IPS-20b (cell line): ENCODE data around the gene GNAS-AS1.

Experiments
- H3K27ac ChIP-seq: one replicate; pipeline ENCODE4 v1.5.1; 2013; ENCODE audit warnings: low read length
- H3K27me3 ChIP-seq: 2 replicates; pipeline ENCODE4 v1.6.1; 2013; ENCODE audit warnings: mild to moderate bottlenecking, low read length, inconsistent platforms; ENCODE audit not compliant: insufficient read depth
- H3K36me3 ChIP-seq: 2 replicates; pipeline ENCODE4 v1.6.1; 2013; ENCODE audit warnings: low read depth, mild to moderate bottlenecking, inconsistent platforms, low read length, moderate library complexity; ENCODE audit not compliant: insufficient read depth
- H3K4me1 ChIP-seq: 2 replicates; pipeline ENCODE4 v1.6.1; 2013; ENCODE audit warnings: mild to moderate bottlenecking, control low read depth, inconsistent platforms, low read length, moderate library complexity; ENCODE audit not compliant: insufficient read depth
- H3K4me3 ChIP-seq: 2 replicates; pipeline ENCODE4 v1.5.1; 2013; ENCODE audit warnings: mild to moderate bottlenecking, low read length, inconsistent platforms
- H3K9ac ChIP-seq: 2 replicates; pipeline ENCODE4 v1.6.1; 2013; ENCODE audit warnings: low read depth, mild to moderate bottlenecking, inconsistent platforms, low read length, moderate library complexity
- H3K9me3 ChIP-seq: 2 replicates; pipeline ENCODE4 v1.6.1; 2013; ENCODE audit warnings: mild to moderate bottlenecking, low read depth, low read length, inconsistent platforms; ENCODE audit not compliant: insufficient read depth

The GNAS-AS1 gene

DNA sequence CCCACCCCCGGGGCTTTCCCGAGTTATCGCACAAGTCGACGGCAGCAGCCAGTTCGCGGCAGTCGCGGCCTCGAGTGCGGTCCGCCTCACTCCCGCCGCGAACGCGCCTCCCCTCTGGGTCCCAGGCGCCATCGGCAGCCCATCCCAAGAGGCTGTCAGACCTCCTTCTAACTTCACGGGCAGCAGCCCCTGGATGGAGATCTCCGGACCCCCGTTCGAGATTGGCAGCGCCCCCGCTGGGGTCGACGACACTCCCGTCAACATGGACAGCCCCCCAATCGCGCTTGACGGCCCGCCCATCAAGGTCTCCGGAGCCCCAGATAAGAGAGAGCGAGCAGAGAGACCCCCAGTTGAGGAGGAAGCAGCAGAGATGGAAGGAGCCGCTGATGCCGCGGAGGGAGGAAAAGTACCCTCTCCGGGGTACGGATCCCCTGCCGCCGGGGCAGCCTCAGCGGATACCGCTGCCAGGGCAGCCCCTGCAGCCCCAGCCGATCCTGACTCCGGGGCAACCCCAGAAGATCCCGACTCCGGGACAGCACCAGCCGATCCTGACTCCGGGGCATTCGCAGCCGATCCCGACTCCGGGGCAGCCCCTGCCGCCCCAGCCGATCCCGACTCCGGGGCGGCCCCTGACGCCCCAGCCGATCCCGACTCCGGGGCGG lies 3.4 kb upstream of the GNAS-AS1 start:
- no peaks in the 10 kb centered on the region for H3K9me3 ChIP-seq
- H3K9ac ChIP-seq: no peak overlapping the region
- H3K27ac ChIP-seq: no peak overlapping the region
- H3K36me3 ChIP-seq: no peaks in the 10 kb centered on the region
- peaks cover 73% of the 10 kb centered on the region for H3K27me3 ChIP-seq
- H3K4me3 ChIP-seq: peak overlapping the region; percentile 53; the same call in 1 of the 2 replicates
- no peaks in the 10 kb centered on the region; the same call in 1 of the 2 replicates for H3K4me1 ChIP-seq

DNA sequence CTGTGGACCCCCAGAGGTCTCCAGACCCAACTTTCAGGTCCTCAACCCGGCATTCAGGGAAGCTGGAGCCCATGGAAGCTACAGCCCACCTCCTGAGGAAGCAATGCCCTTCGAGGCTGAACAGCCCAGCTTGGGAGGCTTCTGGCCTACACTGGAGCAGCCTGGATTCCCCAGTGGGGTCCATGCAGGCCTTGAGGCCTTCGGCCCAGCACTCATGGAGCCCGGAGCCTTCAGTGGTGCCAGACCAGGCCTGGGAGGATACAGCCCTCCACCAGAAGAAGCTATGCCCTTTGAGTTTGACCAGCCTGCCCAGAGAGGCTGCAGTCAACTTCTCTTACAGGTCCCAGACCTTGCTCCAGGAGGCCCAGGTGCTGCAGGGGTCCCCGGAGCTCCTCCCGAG lies 2.8 kb upstream of the GNAS-AS1 start:
- H3K9me3 ChIP-seq: no peaks in the 10 kb centered on the region
- no peak overlapping the region for H3K9ac ChIP-seq
- H3K27ac ChIP-seq: no peak overlapping the region
- no peaks in the 10 kb centered on the region; the same call in 1 of the 2 replicates for H3K4me1 ChIP-seq
- no peak overlapping the region; the same call in 1 of the 2 replicates for H3K4me3 ChIP-seq
- peaks cover 73% of the 10 kb centered on the region for H3K27me3 ChIP-seq
- H3K36me3 ChIP-seq: peaks cover 5% of the 10 kb centered on the region; the same call in 1 of the 2 replicates

DNA sequence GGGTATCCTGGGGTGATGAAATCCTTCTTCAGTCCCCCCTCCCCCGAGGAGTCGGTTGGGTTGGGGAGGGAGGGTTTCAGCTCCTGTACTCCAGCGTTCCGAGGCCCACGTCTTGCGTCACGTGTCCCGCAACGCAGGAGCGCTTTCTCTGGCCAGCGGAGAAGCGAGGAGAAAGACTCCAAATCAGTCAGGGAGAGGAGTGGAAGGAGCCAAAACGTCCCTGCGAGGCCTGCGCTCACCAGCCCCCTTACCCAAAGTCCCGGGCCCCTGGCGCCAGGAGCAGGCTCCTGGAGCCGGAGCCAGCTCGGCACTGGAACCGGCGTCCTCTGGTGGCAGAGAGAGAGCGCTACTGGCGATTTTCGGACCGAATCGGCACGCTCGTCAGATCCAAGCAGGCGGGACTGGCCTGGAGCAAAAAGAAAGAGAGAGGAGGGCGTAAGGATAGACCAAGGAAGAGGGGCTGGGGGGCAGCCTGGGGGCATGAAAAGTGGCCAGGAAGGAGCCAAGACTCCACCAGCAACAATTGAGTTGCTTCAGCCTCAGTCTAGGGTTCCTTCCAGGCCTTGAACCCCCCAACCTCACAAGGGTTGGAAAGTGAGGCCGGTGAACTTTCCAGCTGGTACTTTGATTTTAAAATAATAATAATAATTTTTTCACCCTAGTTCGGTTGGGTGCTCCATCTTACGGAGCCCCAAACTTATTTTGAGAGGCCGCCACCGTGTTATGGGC lies 2.0 kb upstream of the GNAS-AS1 start, which contains the start of gene GNAS:
GNAS (plus strand) TSS at position 174 of the 729 bp plus-strand sequence.
- H3K27ac ChIP-seq: peak within 1 kb of the TSS; percentile 25
- no peaks in the 10 kb centered on the region; the same call in 1 of the 2 replicates for H3K4me1 ChIP-seq
- H3K36me3 ChIP-seq: peaks cover 9% of the 10 kb centered on the region; the same call in 1 of the 2 replicates
- peak within 1 kb of the TSS; percentile 62 for H3K4me3 ChIP-seq
- peaks cover 69% of the 10 kb centered on the region for H3K27me3 ChIP-seq
- H3K9ac ChIP-seq: peak within 1 kb of the TSS; percentile 72; the same call in 1 of the 2 replicates
- H3K9me3 ChIP-seq: no peaks in the 10 kb centered on the region

GRCh38 chr20:58851969-58852458 lies 1.3 kb upstream of the GNAS-AS1 start:
- Histone ChIP-seq H3K27me3 (peaks cover 62% of the 10 kb centered on the region), H3K9me3 (no peaks in the 10 kb centered on the region), H3K36me3 (peaks cover 12% of the 10 kb centered on the region; the same call in 1 of the 2 replicates), H3K27ac (peak overlapping the region; percentile 25), H3K9ac (peak overlapping the region; percentile 72; the same call in 1 of the 2 replicates), H3K4me3 (peak overlapping the region; percentile 62; the same call in 1 of the 2 replicates), H3K4me1 (peaks cover 1% of the 10 kb centered on the region)

DNA sequence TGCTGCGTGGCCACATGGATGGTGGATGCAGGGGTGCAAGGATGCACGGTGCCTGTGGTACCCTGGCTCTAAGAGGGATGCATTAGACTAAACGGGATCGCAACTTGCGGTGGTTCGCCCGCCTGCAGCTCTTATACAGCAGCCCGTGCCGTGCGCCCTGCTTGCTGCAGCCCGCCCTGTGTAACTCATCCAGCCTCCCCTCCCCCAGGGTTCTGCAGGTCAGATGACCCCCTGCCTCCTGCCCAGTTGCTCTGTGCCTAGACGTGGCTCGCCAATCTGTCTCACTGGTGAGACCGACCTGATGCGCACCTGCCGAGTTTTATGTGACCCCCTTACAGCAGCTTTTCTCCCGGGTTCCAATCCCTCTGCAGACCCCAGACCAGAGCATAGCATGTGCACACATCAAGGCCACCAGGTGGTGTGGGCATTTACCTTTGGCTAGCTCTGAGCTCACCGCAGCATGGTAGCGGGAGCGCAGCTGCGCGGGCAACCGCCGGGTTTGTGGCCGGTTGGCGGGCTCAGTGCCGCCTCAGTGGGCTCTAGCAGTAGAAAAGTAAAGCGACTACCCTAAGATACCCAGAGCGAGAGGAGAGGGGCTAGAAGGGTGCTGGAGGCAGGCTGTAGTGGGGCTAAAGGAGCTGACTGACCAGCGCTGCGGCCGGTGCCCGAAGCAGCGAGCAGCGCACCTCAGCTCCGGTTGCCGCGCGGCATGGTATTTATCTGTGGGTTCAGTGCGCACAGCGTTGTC lies 693 bp upstream of the GNAS-AS1 start:
- H3K4me3 ChIP-seq: peak overlapping the region; percentile 62; the same call in 1 of the 2 replicates
- peaks cover 56% of the 10 kb centered on the region for H3K27me3 ChIP-seq
- peaks cover 12% of the 10 kb centered on the region; the same call in 1 of the 2 replicates for H3K36me3 ChIP-seq
- H3K4me1 ChIP-seq: peaks cover 6% of the 10 kb centered on the region
- peak overlapping the region; percentile 72; the same call in 1 of the 2 replicates for H3K9ac ChIP-seq
- no peak overlapping the region for H3K27ac ChIP-seq
- H3K9me3 ChIP-seq: no peaks in the 10 kb centered on the region

DNA sequence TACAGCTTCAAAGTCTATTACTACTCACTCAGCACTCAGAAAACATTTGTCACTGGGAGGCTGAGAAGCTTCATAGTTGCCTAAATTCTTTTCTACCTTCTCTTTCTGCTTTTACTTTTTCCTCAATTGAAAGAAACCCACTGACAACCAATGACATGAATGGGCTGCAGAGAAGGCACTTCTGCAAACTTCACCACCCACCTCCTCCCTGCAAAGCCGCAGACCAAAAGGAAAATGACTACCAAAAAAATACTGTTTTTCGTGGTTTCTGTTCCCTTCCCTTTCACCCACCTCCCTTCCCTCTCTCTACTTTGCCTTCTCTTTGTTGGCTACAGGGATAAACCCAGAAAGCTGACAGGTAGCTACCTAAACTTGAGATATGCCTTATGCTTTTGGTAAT lies 3.2 kb downstream of the GNAS-AS1 start:
- Histone ChIP-seq H3K27ac (no peak overlapping the region), H3K27me3 (peaks cover 30% of the 10 kb centered on the region), H3K9ac (no peak overlapping the region), H3K36me3 (peaks cover 12% of the 10 kb centered on the region; the same call in 1 of the 2 replicates), H3K4me3 (no peak overlapping the region), H3K9me3 (no peaks in the 10 kb centered on the region), H3K4me1 (peaks cover 40% of the 10 kb centered on the region)

DNA sequence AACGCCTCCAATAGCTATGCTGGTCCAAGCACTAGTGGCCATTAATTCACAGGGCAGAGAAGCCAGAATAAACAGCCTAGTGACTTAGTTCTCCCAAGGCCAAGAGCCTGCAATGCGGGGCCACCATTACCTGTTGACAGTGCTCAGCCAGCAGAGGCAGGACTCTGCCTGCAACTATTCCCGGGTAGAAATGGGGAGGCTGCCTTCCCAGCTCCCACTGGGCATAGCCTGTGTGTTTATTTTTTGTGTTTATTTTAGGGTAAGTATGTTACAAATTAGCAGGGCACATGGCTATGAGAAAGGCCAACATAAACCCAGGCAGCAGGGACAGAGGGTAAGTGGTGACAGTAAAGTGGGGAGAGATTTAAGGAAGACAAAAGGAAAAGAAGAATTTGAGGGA lies 5.0 kb downstream of the GNAS-AS1 start:
- Histone ChIP-seq H3K27ac (no peak overlapping the region), H3K27me3 (peaks cover 30% of the 10 kb centered on the region), H3K9me3 (no peaks in the 10 kb centered on the region), H3K36me3 (peaks cover 12% of the 10 kb centered on the region; the same call in 1 of the 2 replicates), H3K4me3 (no peak overlapping the region), H3K4me1 (peaks cover 41% of the 10 kb centered on the region), H3K9ac (no peak overlapping the region)

- Histone ChIP-seq H3K4me3 (peak overlapping the region; percentile 82), H3K27ac (peak overlapping the region; percentile 93), H3K27me3 (peaks cover 51% of the 10 kb centered on the region), H3K9me3 (no peaks in the 10 kb centered on the region), H3K36me3 (peaks cover 7% of the 10 kb centered on the region; the same call in 1 of the 2 replicates), H3K9ac (peak overlapping the region; percentile 94; the same call in 1 of the 2 replicates), H3K4me1 (peaks cover 45% of the 10 kb centered on the region)
These were observed 7.6 kb downstream of the GNAS-AS1 start for GRCh38 chr20:58843128-58843556.

DNA sequence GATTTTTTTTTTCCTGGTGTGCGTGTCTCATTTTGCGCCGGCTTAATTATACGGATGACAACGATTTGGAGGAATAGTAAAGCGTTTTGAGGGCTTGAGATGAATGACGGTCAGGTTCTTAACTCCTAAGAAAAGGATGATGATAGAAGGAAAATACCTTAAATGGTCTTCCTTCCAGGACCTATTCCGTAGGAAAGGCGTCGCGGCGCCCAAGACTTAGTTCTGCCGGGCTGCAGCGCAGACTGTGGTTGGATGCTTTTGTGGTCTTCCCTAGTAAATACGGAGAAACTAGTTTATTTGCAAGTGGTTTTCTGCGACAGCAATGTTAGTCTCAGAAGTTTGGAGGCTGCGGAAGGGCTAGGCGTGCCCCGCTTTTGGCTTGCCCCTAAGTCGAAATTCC lies 8.4 kb downstream of the GNAS-AS1 start:
- no peaks in the 10 kb centered on the region for H3K36me3 ChIP-seq

DNA sequence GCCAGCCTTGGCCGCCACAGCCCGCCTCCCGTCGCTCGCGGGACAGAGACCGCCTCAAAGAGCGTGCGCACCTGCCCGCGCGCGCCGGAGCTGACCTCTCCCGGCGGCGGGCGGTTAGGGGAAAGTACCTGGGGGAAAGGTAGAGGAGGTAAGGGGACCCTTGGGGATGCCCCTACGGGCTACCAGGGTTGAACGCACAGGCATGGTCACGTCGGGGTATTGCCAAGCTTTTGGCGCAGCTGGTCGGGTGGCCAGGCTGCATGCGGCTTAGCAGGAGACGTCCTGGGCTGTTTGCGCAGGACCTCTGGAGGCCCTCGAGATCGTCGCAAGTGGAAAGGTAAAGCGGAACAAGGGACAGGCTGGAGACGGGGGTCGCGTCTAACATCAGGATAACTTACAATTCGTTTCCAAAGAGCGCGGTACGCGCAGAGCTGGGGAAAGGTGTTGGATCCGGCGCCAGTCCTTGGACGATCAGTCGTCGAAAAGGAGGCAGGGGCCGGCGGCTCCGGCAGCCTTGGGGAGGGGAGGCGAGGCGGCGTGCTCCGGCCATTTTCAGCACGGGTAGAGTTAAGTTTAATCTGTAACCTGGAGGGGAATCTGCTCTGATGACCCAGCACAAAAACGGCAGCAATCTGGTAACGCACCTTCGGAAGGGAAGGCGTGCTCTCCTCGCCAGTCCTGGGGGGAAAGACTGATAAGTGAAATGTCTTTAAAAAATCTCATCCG lies 9.0 kb downstream of the GNAS-AS1 start:
- Histone ChIP-seq H3K9me3 (no peaks in the 10 kb centered on the region), H3K27ac (peak overlapping the region; percentile 93), H3K4me3 (peak overlapping the region; percentile 82), H3K9ac (peak overlapping the region; percentile 94), H3K27me3 (peaks cover 51% of the 10 kb centered on the region), H3K36me3 (no peaks in the 10 kb centered on the region), H3K4me1 (peaks cover 41% of the 10 kb centered on the region)

More for the DNA sequence above, 8.4 kb downstream of the GNAS-AS1 start:
- Histone ChIP-seq H3K27ac (peak overlapping the region; percentile 93), H3K9ac (peak overlapping the region; percentile 94), H3K27me3 (peaks cover 51% of the 10 kb centered on the region), H3K9me3 (no peaks in the 10 kb centered on the region), H3K4me1 (peaks cover 45% of the 10 kb centered on the region), H3K4me3 (peak overlapping the region; percentile 82)
